ENCODE data around the gene SMAD2. TPM values are rescaled to one million over a fixed set of nuclear protein-coding genes. Genes with fewer than 3 reads are reported as not detected.

The SMAD2 gene
- total RNA-seq, 6 experiments from 2014 or later, result 31.2 to 46.1 (median 36.0) TPM

DNA sequence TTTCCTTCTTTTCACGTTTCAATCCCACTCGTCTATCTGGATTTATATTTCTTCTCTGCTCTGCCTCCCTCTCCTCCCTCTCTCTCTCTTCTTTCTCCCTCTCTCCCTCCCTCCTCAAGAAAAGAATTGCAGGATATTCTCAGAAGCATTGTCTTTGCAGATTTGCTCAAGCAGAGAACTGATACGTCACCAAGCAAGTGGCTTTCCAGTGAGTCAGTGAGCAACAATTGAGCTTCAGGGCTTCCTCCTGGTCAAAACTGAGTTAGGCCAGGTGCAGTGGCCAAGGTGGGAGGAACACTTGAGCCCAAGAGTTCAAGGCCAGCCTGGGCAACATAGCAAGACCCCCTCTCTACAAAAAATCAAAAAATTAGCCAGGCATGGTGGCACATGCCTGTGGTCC is 151.1 kb downstream of the SMAD2 start:
- DNase-seq (no peak), ATAC-seq (no peak)
- intact Hi-C loops (cut with DNase I), result loop anchor here (10.0 kb wide), 1 partner anchor 245 kb away; no protein-coding TSS in a partner anchor
- WGBS (ENCODE audit: insufficient coverage, low coverage, low lambda C conversion rate, missing lambda C conversion rate), result 78% methylated on average over 3 of the region's 3 CpGs
- Histone ChIP-seq H3K36me3 (no peaks in the 10 kb centered on the region), H3K4me1 (no peaks in the 10 kb centered on the region), H3K9me3 (no peaks in the 10 kb centered on the region), H3K27ac (no peak overlapping the region), H3K27me3 (no peaks in the 10 kb centered on the region), H3K4me3 (no peak overlapping the region)
- TF ChIP-seq CTCF (IDR thresholded peaks at IDR 0.05) (no peak), POLR2A (IDR thresholded peaks at IDR 0.05) (no peak)

GRCh38 chr18:47777626-47778025 is 152.8 kb downstream of the SMAD2 start:
- no peaks in the 10 kb centered on the region for H3K9me3 ChIP-seq
- no peaks in the 10 kb centered on the region for H3K4me1 ChIP-seq
- no peak overlapping the region for H3K4me3 ChIP-seq
- ATAC-seq (no peak), DNase-seq (no peak)
- H3K27me3 ChIP-seq, result no peaks in the 10 kb centered on the region
- TF ChIP-seq POLR2A (IDR thresholded peaks at IDR 0.05) (no peak), CTCF (IDR thresholded peaks at IDR 0.05) (no peak)
- H3K36me3 ChIP-seq, result no peaks in the 10 kb centered on the region
- 78% methylated on average over 2 of the region's 2 CpGs for WGBS (ENCODE audit: insufficient coverage, low coverage, low lambda C conversion rate, missing lambda C conversion rate)
- intact Hi-C loops (cut with DNase I), result loop anchor here (10.0 kb wide), 1 partner anchor 247 kb away; no protein-coding TSS in a partner anchor
- H3K27ac ChIP-seq, result no peak overlapping the region

GRCh38 chr18:47775961-47776360 is 154.5 kb downstream of the SMAD2 start:
- no peak overlapping the region for H3K4me3 ChIP-seq
- H3K36me3 ChIP-seq, result no peaks in the 10 kb centered on the region
- WGBS (ENCODE audit: insufficient coverage, low coverage, low lambda C conversion rate, missing lambda C conversion rate), result 49% methylated on average over 5 of the region's 5 CpGs
- H3K4me1 ChIP-seq, result no peaks in the 10 kb centered on the region
- no peaks in the 10 kb centered on the region for H3K27me3 ChIP-seq
- H3K9me3 ChIP-seq, result no peaks in the 10 kb centered on the region
- peak in 2 of 4 donors; percentile 34 to 36 for ATAC-seq
- no peak overlapping the region for H3K27ac ChIP-seq
- DNase-seq, result no peak
- TF ChIP-seq CTCF (IDR thresholded peaks at IDR 0.05), result peak in 1 of 4 donors; percentile 13
- no peak for TF ChIP-seq POLR2A (IDR thresholded peaks at IDR 0.05)
- intact Hi-C loops (cut with DNase I), result loop anchor here (10.0 kb wide), 1 partner anchor 249 kb away; no protein-coding TSS in a partner anchor

- WGBS (ENCODE audit: insufficient coverage, low coverage, low lambda C conversion rate, missing lambda C conversion rate), result no CpG with 5 or more reads among the region's 2 CpGs
Measured at GRCh38 chr18:47773931-47774330, 156.5 kb downstream of the SMAD2 start.

More at GRCh38 chr18:47773931-47774330, 156.5 kb downstream of the SMAD2 start:
- TF ChIP-seq POLR2A (IDR thresholded peaks at IDR 0.05) (no peak), CTCF (IDR thresholded peaks at IDR 0.05) (no peak)
- Histone ChIP-seq H3K9me3 (no peaks in the 10 kb centered on the region), H3K27ac (no peak overlapping the region), H3K4me3 (no peak overlapping the region), H3K36me3 (no peaks in the 10 kb centered on the region), H3K27me3 (no peaks in the 10 kb centered on the region), H3K4me1 (no peaks in the 10 kb centered on the region)
- DNase-seq (no peak), ATAC-seq (no peak)
- intact Hi-C loops (cut with DNase I), result loop anchor here (10.0 kb wide), 1 partner anchor 251 kb away; no protein-coding TSS in a partner anchor

Data from right lobe of liver (tissue), 6 donors.